Mesothelial cell of epicardium (in vitro differentiated cells): ENCODE results near the gene NOMO2. TPM values are rescaled to one million over a fixed set of nuclear protein-coding genes. Genes with fewer than 3 reads are reported as not detected.
"Not testable (repeated sequence)": the region's sequence is repeated elsewhere in the genome, so short reads cannot be mapped to it uniquely, and the experiment has no call there.

Experiments used
- DNase-seq, 2 experiments: peaks; one replicate each; pipeline ENCODE4 v3.0.0; 2021; ENCODE audit warnings: low spot score in 2 of 2; ENCODE audit not compliant: unreplicated experiment in 2 of 2
- H3K27ac Mint-ChIP-seq: 2 replicates; pipeline ENCODE4 v1.8.0; 2021; ENCODE audit warnings: mixed read lengths
- H3K27me3 Mint-ChIP-seq: 2 replicates; pipeline ENCODE4 v1.8.0; 2021; ENCODE audit warnings: low read depth, mixed read lengths
- H3K36me3 Mint-ChIP-seq: 2 replicates; pipeline ENCODE4 v1.8.0; 2021; ENCODE audit warnings: mixed read lengths
- H3K4me1 Mint-ChIP-seq: 2 replicates; pipeline ENCODE4 v1.8.0; 2021; ENCODE audit warnings: mixed read lengths
- H3K4me3 Mint-ChIP-seq: 2 replicates; pipeline ENCODE4 v1.8.0; 2021; ENCODE audit warnings: mild to moderate bottlenecking, moderate library complexity, mixed read lengths
- H3K9me3 Mint-ChIP-seq: 2 replicates; pipeline ENCODE4 v1.8.0; 2021; ENCODE audit warnings: mixed read lengths
- microRNA-seq: library from miRNA; unstranded; fragments of <30 nt; microRNA quantifications from one replicate; pipeline ENCODE4 v1.2.0, GENCODE V29; 2021; ENCODE audit warnings: inconsistent platforms, mixed read lengths
- total RNA-seq: library from RNA; stranded (reverse); gene quantifications from 3 replicates; pipeline ENCODE4 v1.2.1, GENCODE V29; 2021

NOMO2 gene
- total RNA-seq, 1 donor from 2014 or later: 74.4 TPM

GRCh38 chr16:18385285-18385684 lies 176.6 kb downstream of the NOMO2 start:
- not testable (repeated sequence) for H3K9me3 Mint-ChIP-seq, H3K27ac Mint-ChIP-seq, H3K4me3 Mint-ChIP-seq, H3K4me1 Mint-ChIP-seq, DNase-seq, H3K36me3 Mint-ChIP-seq, H3K27me3 Mint-ChIP-seq

GRCh38 chr16:18384869-18385268 lies 177.0 kb downstream of the NOMO2 start:
- not testable (repeated sequence) for H3K4me1 Mint-ChIP-seq, H3K4me3 Mint-ChIP-seq, H3K27ac Mint-ChIP-seq, DNase-seq, H3K9me3 Mint-ChIP-seq, H3K36me3 Mint-ChIP-seq, H3K27me3 Mint-ChIP-seq

GRCh38 chr16:18384098-18384636 lies 177.7 kb downstream of the NOMO2 start:
- H3K4me1 Mint-ChIP-seq, H3K9me3 Mint-ChIP-seq, H3K36me3 Mint-ChIP-seq, H3K27ac Mint-ChIP-seq, H3K27me3 Mint-ChIP-seq, H3K4me3 Mint-ChIP-seq, DNase-seq: not testable (repeated sequence)

GRCh38 chr16:18382696-18383095 lies 179.2 kb downstream of the NOMO2 start:
- not testable (repeated sequence) for H3K27me3 Mint-ChIP-seq, H3K27ac Mint-ChIP-seq, H3K9me3 Mint-ChIP-seq, H3K4me3 Mint-ChIP-seq, H3K36me3 Mint-ChIP-seq, H3K4me1 Mint-ChIP-seq, DNase-seq

Small RNAs within 50 kb of the gene (microRNA-seq; reads per million reads assigned to microRNA genes)
- not detected for gene MIR3179-3
- gene MIR3179-4: not detected
- not detected for gene MIR3180-3
- gene MIR3670-3: not detected
- not detected for gene MIR3670-4
- not detected for gene MIR6770-3

Other genes starting within 250 kb of the NOMO2 start
- gene NPIPA8, start 225.4 kb downstream of the NOMO2 start, total RNA-seq: 0.38 to 0.93 TPM (median 0.60 TPM) in 3 replicates
- gene RPS15A, start 228.2 kb upstream of the NOMO2 start, total RNA-seq: 1,664 to 1,782 TPM (median 1,739 TPM) in 3 replicates
- gene ARL6IP1, start 239.5 kb upstream of the NOMO2 start, total RNA-seq: 124 to 130 TPM (median 124 TPM) in 3 replicates